HG03575 (cell line): ENCODE measurements around the gene TGFBR2.
"Not testable (repeated sequence)": the region's sequence is repeated elsewhere in the genome, so short reads cannot be mapped to it uniquely, and the experiment has no call there.

ENCODE experiments used
- ATAC-seq: cut with Tn5 transposase; IDR thresholded peaks from one replicate; pipeline ENCODE4 v1.9.1; 2021; ENCODE audit not compliant: unreplicated experiment, insufficient number of reproducible peaks, low FRiP score; ENCODE audit errors: extremely low read depth

Gene TGFBR2

DNA sequence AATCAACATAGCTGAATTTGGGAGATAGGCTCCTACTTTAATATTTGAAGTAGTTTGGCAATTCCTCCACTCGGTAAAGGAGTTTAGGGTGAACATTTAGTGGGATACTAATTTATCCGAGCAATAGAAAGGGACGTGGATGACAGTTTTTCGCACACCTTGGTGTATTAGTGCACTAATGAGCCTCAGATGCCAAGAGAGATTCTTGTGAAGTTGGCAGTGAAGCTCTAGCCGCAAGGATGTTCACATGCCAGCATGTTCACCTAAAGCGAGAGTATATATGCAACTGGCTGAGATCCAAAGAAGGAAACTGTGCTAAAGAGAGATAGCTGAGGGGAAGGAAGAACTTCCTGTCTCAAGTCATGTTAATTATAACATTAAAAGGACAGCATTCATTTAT is 58.5 kb downstream of the TGFBR2 start:
- no peak for ATAC-seq

DNA sequence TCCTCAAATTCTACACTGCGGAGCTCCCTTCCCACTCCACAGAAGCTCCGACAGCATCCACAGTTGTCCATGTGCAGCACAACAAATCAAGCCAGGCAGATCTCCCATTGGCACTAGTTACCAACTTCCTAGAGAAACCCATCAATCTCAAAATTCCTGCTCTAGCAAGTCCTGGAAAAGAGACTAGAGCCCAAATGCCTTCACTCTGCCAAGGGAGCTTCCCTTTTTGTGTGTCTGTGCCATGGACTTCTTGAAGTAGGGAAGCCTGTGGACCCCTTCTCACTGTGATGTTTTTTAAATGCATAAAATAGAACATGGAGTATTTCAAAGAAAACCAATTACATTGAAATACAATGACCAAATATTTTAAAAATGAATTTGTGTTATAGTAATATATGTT is 59.1 kb downstream of the TGFBR2 start:
- ATAC-seq, result no peak

DNA sequence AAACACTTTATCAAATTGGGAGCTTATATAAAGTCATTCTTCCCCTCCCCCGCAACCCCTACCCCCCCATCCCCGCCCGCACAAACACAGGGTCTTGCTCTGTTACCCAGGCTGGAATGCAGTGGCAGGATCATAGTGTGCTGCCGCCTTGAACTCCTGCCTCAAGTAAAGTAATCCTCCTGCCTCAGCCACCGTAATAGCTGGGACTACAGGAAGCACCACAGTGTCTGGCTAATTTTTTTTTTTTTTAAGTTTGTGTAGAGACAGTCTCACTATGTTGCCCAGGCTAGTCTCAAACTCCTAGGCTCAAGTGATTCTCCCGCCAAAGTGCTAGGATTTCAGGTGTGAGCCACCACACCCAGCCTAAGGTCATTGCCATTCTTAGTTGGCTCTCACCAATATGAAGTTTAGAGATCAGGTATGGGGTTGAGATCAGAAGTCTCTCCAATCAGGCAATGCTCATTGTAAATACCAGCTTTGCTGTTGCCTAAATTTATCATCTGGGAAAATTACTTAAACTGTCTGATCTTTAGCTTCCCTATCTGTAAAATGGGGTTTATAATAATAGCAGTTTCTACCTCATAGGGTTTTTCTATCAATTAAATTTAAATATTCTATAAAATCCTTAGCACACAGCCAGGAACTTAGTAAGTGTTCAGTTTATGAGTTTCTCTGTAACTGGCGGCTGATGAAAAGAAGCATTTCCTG is 60.3 kb downstream of the TGFBR2 start:
- no peak for ATAC-seq

DNA sequence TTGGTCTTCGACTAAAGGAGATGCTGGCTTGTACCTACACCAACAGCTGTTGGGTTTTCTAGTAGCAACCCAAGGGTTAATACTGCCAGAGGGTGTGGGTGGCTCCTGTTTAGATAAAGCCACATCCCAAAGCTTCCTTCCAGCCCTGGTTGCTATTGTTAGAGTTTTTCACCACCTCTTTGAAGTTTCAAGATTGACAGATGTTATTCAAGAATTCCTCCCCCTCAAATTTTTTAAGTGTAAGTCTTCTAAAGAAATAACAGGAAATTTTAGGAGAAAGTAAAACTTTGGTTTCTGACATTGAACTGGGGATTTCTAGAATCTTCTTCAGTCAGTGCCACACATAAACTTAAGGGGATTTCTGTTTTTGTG is 60.9 kb downstream of the TGFBR2 start:
- no peak for ATAC-seq

DNA sequence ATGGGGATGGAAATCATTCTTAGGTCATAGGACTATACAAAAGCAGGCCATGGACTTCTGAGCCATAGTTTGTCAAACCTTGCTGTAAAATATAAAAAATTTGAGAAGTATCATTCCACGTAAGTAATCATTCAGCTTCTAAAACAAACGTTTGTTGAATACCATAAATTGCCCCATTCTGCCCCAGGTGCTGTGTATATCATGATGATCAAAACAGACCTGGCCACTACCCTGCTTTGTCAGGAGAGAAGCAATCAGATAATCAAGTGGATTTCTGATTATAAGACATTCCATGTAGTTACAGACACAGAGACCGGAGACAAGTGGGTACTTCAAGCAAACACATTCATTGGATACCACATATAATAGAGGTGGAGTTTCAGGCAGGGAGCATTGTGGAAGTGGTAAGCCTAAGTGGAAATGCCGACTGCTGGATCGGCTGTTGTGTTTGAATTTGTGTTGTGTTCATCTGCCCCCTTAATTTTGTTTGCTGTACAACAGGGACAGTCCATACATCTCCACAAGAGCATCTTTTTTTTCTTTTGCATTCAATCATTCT is 61.7 kb downstream of the TGFBR2 start:
- ATAC-seq, result no peak

DNA sequence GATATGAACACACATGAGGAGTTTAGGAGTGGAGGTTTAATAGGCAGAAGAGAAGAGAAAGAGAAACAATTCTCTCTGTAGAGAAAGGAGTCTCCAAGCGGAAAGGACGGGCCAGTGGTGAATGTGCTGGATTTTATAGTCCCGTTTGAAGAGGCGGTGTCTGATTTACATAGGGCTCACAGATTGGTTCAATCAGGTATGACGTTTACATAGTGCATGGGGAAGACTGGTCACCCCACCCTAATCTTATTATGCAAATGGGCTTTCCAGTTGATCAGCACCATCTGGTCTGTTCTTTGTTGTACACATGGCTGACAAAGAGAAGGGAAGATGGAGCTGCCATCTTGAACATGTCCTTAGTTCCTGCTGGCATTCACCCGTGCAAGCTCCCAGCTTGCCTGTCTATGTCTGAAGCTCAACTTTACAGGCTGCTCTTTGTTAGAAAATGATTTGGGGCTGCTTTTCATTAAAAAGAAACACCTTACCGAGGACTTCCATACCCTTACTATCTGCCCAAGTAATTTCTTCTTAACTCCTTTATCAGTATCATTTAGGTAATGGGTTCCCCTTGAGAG is 63.0 kb downstream of the TGFBR2 start:
- not testable (repeated sequence) for ATAC-seq

DNA sequence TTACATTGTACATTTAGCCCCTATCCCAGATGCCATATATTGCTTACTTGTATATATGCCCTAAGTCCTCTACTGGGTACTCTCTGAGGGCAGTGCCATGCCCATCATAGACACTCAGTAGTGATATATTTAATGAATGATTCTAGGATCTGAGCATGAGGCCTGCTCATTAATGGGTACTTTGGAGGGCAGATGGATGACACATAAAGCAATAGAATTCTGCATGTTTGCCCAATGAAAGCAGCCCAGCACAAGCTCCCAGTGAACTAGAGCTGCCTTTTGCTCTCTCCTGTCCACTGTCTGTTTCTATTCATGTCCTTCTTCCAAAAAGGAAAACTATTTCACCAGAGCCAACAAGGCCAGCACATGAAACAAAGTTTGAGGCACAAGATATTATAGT is 63.9 kb downstream of the TGFBR2 start:
- no peak for ATAC-seq

DNA sequence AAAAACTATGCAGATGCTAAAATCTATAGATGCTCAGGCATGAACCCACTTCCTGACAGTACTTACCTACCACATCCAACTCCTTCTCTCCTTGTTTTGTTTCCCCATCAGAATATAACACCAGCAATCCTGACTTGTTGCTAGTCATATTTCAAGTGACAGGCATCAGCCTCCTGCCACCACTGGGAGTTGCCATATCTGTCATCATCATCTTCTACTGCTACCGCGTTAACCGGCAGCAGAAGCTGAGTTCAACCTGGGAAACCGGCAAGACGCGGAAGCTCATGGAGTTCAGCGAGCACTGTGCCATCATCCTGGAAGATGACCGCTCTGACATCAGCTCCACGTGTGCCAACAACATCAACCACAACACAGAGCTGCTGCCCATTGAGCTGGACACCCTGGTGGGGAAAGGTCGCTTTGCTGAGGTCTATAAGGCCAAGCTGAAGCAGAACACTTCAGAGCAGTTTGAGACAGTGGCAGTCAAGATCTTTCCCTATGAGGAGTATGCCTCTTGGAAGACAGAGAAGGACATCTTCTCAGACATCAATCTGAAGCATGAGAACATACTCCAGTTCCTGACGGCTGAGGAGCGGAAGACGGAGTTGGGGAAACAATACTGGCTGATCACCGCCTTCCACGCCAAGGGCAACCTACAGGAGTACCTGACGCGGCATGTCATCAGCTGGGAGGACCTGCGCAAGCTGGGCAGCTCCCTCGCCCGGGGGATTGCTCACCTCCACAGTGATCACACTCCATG is 65.3 kb downstream of the TGFBR2 start:
- no peak for ATAC-seq

DNA sequence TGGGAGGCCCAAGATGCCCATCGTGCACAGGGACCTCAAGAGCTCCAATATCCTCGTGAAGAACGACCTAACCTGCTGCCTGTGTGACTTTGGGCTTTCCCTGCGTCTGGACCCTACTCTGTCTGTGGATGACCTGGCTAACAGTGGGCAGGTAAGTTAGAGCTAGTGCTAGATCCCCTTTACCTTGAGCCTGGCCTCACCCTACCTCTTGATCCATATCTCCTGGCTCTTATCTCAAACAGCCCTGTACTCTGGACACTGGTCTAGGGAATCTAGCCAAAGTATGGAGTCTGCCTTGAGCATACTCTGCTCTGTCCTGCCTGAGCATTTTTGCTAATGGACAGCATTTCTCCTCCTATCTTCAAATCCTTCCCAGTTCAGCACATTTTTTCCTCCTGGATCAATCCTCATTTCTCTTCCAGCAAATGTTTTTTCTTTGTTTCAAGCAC is 65.9 kb downstream of the TGFBR2 start:
- ATAC-seq, result no peak

DNA sequence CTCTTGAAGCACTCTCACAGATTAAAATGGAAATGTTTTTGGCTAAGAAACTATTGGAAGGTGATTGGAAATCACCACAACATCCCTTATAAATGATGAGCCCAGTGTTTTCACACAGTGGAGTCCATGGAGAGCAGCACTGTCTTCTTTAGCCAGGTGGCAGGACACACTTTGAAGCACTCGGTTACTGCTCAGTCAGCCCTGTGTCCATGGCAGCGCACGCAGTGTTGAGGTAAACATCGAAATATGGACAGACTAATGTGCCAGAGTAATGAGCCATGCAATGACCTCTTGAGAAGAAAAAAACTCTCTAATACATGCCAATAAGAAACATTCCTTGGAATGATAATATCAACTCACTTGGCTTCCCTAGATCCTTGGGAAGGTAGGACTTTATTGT is 66.6 kb downstream of the TGFBR2 start:
- ATAC-seq, result no peak

DNA sequence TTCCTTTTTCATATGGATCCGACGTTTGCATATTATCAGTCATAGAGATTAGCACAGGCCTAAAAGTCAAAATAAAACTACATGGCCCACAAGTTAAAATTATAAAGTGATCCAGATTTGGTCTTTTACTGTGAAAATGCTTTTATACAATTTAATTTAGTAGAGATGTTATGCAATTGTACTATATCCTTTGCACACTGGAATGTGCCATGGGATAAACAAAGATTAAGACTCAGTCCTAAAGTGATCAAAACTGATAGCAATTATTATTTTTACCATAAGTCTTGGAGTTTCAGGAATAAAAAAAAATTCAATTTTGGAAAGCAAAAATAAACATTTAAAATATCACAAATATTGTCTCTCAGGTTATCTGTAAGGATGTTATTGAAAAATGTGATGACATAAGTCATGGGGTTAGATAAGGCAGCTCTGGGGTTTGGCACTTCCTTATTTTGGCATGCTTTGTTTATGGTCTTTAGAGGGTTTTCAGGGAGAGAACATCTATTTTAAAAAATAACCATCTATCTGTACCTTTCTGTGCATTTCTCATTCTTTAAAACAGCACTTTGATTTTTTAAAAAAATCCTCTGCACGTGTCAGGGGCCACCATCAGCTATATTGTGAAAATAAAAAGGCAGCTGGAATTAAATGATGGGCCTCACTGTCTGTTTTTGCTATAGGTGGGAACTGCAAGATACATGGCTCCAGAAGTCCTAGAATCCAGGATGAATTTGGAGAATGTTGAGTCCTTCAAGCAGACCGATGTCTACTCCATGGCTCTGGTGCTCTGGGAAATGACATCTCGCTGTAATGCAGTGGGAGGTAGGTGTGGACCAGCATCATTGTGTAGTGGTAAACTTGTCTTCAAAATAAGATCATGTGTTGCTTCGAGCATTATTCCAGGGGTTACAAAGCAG is 67.3 kb downstream of the TGFBR2 start:
- no peak for ATAC-seq

DNA sequence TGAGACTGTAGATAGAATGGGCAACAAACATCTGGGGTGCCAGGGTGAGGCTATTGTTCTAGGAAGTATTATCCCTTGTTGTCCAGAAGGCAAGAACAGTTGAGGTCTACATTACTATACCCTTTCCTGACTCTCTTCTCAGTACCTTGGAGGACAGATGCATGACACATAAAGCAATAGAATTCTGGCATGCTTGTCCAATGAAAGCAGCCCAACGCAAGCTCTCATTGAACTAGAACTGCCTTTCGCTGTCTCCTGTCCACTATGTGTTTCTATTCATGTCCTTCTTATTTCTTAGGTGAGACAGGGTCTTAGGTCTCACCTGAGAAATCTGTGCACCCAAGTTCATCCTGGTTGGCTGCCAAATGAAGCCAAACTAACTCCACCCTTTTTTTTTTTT is 68.6 kb downstream of the TGFBR2 start:
- no peak for ATAC-seq

DNA sequence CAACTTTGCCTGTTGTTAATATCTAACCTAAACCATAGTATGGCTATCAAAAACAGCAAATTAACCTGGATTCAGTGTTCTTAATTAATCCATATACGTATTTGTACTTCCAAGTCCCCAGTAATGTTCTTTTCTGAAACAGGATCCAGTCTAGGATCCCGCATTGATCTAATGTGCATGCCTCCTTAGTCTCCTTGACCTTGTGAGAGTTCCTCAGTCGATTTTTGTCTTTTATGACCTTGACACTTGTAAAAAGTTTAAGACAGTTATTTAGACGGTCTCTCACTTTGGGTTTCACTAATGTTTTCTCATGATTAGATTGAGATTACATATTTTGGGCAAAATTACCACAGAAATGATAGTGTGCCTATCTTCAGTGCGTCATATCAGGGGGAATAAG is 69.4 kb downstream of the TGFBR2 start:
- ATAC-seq, result no peak

DNA sequence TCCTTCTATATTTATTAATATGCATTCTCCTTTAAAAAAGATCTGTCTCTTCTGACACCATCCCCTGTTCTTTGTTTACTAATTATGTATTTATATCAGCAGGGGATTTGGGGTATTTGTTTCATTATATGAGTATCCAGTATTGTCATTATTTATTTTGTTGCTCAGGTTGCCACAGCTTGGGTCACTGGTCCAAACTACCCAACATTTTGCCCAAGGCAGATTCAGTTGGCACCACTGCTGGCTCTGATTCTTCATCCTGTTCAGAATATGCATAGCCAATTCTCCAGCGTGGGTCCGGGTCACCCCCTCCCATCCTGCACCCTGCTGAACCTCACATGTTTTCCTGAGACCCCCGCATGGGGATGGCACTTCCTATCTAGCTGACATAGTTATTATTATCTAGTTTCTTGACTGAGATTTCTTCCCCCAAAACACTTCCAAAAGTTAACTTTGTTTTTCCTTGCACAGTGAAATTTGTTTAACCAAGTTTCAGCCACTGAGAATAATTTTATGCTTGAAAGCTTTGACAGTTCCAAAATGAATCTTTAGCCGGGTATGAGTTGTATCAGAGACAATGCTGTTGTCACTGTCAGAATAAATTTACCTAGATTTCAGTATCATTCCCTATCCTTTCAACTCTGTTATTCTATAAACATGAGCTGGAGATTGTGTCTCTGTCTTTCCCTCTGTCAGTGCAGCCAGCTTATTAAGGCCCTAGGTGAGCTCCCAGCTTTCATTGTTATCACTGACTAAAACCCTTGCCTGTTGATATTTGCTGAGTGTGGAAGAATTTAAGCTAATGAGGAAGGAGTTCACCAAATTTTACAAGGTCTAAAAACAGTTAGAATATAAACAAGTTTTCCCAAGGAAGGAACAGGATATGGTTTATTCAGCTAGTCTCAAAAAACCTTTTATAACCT is 70.3 kb downstream of the TGFBR2 start:
- no peak for ATAC-seq

DNA sequence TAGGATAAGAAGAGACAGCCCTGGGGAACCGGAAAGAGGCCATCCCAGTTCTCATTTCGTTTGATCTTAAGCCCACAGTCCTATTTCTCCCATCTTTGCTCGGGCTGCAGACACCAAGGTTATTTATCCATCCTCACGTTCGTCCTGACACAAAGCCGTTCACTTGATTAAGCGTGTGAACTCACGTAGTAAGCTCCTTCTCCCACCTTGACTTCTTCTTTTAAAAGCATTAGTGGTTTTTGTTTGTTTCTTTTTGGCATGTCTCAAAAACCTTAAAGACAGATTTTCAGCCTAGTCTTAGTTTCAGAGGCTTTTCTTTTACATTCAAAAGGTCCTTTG is 70.9 kb downstream of the TGFBR2 start:
- ATAC-seq, result no peak

DNA sequence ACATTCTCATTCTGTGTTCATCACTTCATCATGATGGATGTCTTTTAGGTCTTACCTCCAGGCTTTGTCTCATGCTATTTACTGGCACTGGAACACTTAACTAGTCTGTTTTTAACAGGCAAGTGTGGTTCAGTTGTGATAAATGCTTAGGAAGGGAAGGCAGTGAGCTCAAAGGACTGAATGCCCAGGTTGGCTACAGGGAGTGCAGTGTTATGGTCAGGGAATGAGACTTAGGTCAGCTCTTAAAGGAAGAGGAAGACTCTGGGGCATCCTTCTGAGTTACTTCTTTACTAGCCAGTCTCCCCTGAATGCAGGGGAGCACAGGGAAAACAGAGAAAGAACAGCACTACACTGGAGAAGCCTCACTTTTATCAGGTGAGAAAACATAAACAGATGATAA is 72.6 kb downstream of the TGFBR2 start:
- ATAC-seq, result no peak

DNA sequence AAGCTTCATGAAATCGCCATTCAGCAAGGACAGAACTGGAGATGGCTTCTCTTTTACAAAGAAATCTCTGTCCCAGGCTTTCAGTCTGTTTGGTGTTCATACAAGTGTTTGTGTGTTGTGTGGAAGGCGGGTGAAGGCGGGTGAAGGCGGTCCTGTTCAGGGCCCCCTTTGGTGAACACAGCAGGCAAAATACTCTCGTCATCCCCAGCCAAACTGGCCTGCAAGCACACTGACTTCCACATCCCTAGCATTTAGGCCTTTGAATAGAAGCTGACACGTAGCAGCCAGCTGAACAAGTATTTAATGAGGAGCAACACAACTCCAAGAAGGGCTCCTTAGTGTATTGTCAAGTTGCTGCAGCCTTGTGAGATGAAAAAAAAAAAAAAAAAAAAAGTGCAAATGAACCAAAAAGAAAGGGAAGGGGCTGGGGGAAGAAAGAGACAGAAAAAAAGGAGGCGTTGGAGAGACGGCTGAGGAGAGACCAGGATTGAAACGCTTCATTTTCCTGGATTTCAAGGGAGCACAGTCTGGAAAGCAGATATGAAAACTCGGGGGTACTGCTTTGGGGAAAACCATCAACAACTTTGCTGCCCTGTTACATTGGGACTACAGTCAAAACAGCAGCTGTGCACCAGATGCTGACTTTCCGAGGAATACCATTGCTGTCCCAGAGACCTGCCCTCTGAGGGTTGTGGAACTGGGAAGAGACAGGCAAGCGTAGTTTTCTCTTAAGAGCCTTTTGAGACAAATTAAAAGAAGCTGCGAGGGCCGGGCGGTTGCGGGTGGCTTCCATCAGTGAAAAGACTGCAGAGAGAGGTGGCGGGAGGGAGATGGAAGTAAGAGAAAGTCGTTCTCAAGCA is 74.6 kb downstream of the TGFBR2 start:
- ATAC-seq, result no peak
